Measurements from ENCODE around the gene BPTF. TPM values are rescaled to one million over a fixed set of nuclear protein-coding genes. Genes with fewer than 3 reads are reported as not detected.
A peak's percentile ranks its signal among the peaks of the same experiment; 100 is the strongest.

The BPTF gene
- total and polyA plus RNA-seq, 2 of the 8 experiments (the other 6 are each of a cell fraction or from before 2014, with no cell fraction given), result 107 to 228 TPM

DNA sequence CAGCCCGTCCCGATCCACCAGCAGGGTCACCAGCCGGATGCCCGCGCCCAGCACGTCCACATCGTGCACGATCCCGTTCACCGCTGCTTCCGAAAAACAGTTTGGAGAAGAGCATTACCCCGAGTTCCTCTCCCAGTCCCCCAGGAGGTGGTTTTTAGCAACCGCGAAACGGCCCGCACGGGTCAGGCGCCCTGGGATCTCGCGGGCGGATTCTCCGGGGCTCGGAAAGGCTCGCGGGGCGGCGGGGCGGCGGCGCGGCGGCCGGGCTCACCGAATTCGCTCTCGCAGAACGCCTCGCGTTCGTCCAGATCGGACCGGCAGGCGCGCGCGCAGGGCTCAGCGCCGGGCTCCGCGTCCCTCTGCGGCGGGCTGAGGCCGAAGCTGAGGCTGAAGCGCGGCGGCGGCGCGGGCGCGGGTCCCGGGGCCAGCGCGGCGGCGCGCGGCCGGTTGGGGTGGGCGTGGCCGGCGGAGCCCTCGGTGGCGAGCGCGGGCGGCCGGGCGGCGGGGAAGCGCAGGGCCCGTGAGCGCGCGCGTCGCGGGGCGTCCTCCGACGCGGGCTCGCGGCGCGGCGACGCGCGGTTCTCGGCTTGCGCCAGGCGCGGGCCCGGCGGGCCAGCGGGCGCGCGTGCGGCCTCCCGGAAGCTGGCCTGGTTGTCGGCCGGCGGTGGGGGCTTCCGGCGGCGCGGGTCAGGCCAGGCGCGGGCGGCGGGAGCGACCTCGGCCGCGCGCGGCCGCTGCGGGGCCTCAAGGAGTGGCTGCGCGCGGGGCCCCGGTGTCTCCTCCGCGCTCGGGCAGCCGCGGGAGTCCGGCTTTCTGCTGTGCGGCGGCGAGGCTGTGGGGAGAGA lies 168.1 kb downstream of the BPTF start:
- Histone ChIP-seq H3K27ac (ENCODE audit: low read depth, low read length) (peak overlapping the region; percentile 66; the same call in 1 of the 2 replicates), H3K23me2 (ENCODE audit: low read depth, low read length) (peaks cover 9% of the 10 kb centered on the region; the same call in 1 of the 2 replicates), H4K20me1 (replicated peaks in 1 of 2; ENCODE audit: control insufficient read depth in 1 of 2, insufficient read depth in 2 of 2, low read length in 2 of 2) (no peaks in the 10 kb centered on the region), H2AFZ (ENCODE audit: low read length) (peak overlapping the region; percentile 90), H3K9ac (replicated peaks in 1 of 4; ENCODE audit: extremely low read depth in 1 of 4, low read depth in 3 of 4, low read length in 3 of 4) (peak overlapping the region; percentile 72 to 81 (median 76)), H3K9me3 (ENCODE audit: insufficient read depth in 2 of 2, low read depth in 1 of 2, low read length in 1 of 2) (no peaks in the 10 kb centered on the region), H3K18ac (ENCODE audit: extremely low read depth, low read length) (peak overlapping the region; percentile 93), H2BK5ac (ENCODE audit: low read depth, low read length) (peak overlapping the region; percentile 81), H2BK20ac (ENCODE audit: low read length) (no peak overlapping the region), H3K79me1 (ENCODE audit: low read depth, low read length) (no peaks in the 10 kb centered on the region), H2BK15ac (ENCODE audit: low read length) (no peak overlapping the region), H3K4me1 (replicated peaks in 1 of 4; ENCODE audit: control insufficient read depth in 3 of 4, insufficient read depth in 4 of 4, low read length in 3 of 4) (peaks cover 0 to 13% (median 7%) of the 10 kb centered on the region in 4 experiments; a peak in 4 of 7 replicates), H4K91ac (replicated peaks; ENCODE audit: insufficient read length, low read length) (peak overlapping the region; percentile 75), H3K79me2 (ENCODE audit: control insufficient read depth in 1 of 2, insufficient read depth in 2 of 2, low read length in 2 of 2) (no peaks in the 10 kb centered on the region), H2AK5ac (ENCODE audit: low read depth, low read length) (no peak overlapping the region), H4K5ac (ENCODE audit: insufficient read length, low read depth, low read length) (peak overlapping the region; percentile 88), H2BK120ac (replicated peaks; ENCODE audit: low read depth, low read length) (no peak overlapping the region), H3K56ac (replicated peaks; ENCODE audit: insufficient read length, low read depth, low read length) (peak overlapping the region; percentile 82), H3K23ac (ENCODE audit: insufficient read length) (no peak overlapping the region), H3K4ac (replicated peaks; ENCODE audit: insufficient read length, low read depth, low read length) (peak overlapping the region; percentile 97), H2BK12ac (ENCODE audit: low read depth, low read length) (no peak overlapping the region; the same call in 1 of the 2 replicates), H3K36me3 (ENCODE audit: control insufficient read depth in 2 of 4, insufficient read depth in 4 of 4, low read length in 3 of 4) (no peaks in the 10 kb centered on the region), H4K8ac (ENCODE audit: extremely low read depth, insufficient read depth, low read length) (peak overlapping the region; percentile 95), H3K4me3 (ENCODE audit: extremely low read depth in 1 of 4, insufficient read depth in 2 of 4, low read depth in 3 of 4, low read length in 4 of 4) (peak overlapping the region; percentile 84 to 97 (median 86)), H3K14ac (ENCODE audit: insufficient read length) (no peak overlapping the region), H3K4me2 (ENCODE audit: insufficient read depth in 1 of 2, low read depth in 2 of 2, low read length in 2 of 2) (peak overlapping the region; percentile 83 to 92), H3K27me3 (replicated peaks in 1 of 4; ENCODE audit: control insufficient read depth in 3 of 4, extremely low read depth in 1 of 4, insufficient read depth in 3 of 4, low read length in 3 of 4) (peaks cover 0 to 21% (median 10%) of the 10 kb centered on the region in 4 experiments; a peak in 6 of 7 replicates)
- ChIA-PET POLR2A (ENCODE audit: partially characterized antibody) (interaction anchor here (0.5 to 1.9 kb wide), 8 partner anchors 11 to 343 kb away, joined by 3 to 13 read pairs (median 3); no protein-coding TSS in a partner anchor), CTCF (ENCODE audit: partially characterized antibody) (interaction anchor here (1.0 to 2.1 kb wide), 2 partner anchors 8 to 16 kb away, joined by 3 to 8 read pairs; no protein-coding TSS in a partner anchor)
- WGBS, 2 experiments (ENCODE audit: extremely low coverage in 1 of 2, insufficient coverage in 1 of 2, insufficient read length in 1 of 2, insufficient replicate concordance in 2 of 2, low coverage in 1 of 2, low lambda C conversion rate in 2 of 2, missing lambda C conversion rate in 1 of 2), result 2% methylated on average over 61 of the region's 144 CpGs; no CpG with 5 or more reads in 1 of the 2 experiments
- FAIRE-seq (no peak), DNase-seq (ENCODE audit: low read depth in 1 of 2, low spot score in 2 of 2) (peak in 1 of 2 experiments; percentile 84)
- TF ChIP-seq JUND (IDR thresholded peaks at IDR 0.05; ENCODE audit: low read length), result no peak
- TF ChIP-seq BCL11A (IDR thresholded peaks at IDR 0.05; ENCODE audit: low read depth in 2 of 2, low read length in 2 of 2), result no peak
- no peak for TF ChIP-seq SIX5 (IDR thresholded peaks at IDR 0.05; ENCODE audit: low read depth, low read length)
- TF ChIP-seq KDM4A (IDR thresholded peaks at IDR 0.05; ENCODE audit: low read depth, low read length, severe bottlenecking), result no peak
- no peak for TF ChIP-seq EGR1 (IDR thresholded peaks at IDR 0.05; ENCODE audit: borderline replicate concordance, low read depth, low read length)
- TF ChIP-seq RNF2 (IDR thresholded peaks at IDR 0.05; ENCODE audit: borderline replicate concordance, low read depth, low read length, missing control alignments, poor library complexity, severe bottlenecking), result no peak
- TF ChIP-seq SRF (IDR thresholded peaks at IDR 0.05; ENCODE audit: low read depth, low read length), result no peak
- no peak for TF ChIP-seq TEAD4 (IDR thresholded peaks at IDR 0.05; ENCODE audit: low read depth, low read length)
- no peak for TF ChIP-seq KDM5A (IDR thresholded peaks at IDR 0.05; ENCODE audit: low read length)
- no peak for TF ChIP-seq CBX8 (IDR thresholded peaks at IDR 0.05; ENCODE audit: borderline replicate concordance, low read depth, low read length)
- no peak for TF ChIP-seq SP1 (IDR thresholded peaks at IDR 0.05; ENCODE audit: low read depth, low read length)
- TF ChIP-seq ASH2L (IDR thresholded peaks at IDR 0.05; ENCODE audit: low read length), result peak; percentile 81
